Esophagus muscularis mucosa (tissue), 4 donors: ENCODE measurements around the gene GPR68. TPM values are rescaled to one million over a fixed set of nuclear protein-coding genes. Genes with fewer than 3 reads are reported as not detected.

Source experiments
- DNase-seq: peaks from one replicate; pipeline ENCODE4 v3.0.0-alpha.2; 2017; ENCODE audit errors: extremely low spot score
- H3K27ac ChIP-seq, 4 donors: fragments of 200-600 bp; sonication (generic); replicated peaks in 1 of 4; 1 replicate in 3 of 4; 2 replicates in 1 of 4; pipeline ENCODE4 v1.5.1; 2016 to 2019; ENCODE audit warnings: mild to moderate bottlenecking in 1 of 4
- H3K27me3 ChIP-seq, 4 donors: fragments of 200-600 bp; sonication (generic); one replicate each; pipeline versions ENCODE4 v1.5.1 to v1.6.0; 2016 to 2019
- H3K36me3 ChIP-seq, 4 donors: fragments of 200-600 bp; sonication (generic); one replicate each; pipeline ENCODE4 v1.5.1; 2016 to 2019
- H3K4me1 ChIP-seq, 4 donors: fragments of 200-600 bp; sonication (generic); one replicate each; pipeline ENCODE4 v1.5.1; 2016 to 2019
- H3K4me3 ChIP-seq, 4 donors: fragments of 200-600 bp; sonication (generic); 1 replicate in 2 of 4; 2 replicates in 2 of 4; pipeline ENCODE4 v1.5.1; 2016 to 2019; ENCODE audit warnings: mild to moderate bottlenecking in 4 of 4, moderate library complexity in 1 of 4
- H3K9me3 ChIP-seq, 4 donors: fragments of 200-600 bp; sonication (generic); 1 replicate in 3 of 4; 2 replicates in 1 of 4; pipeline ENCODE4 v1.5.1; 2016 to 2019
- CTCF ChIP-seq, 3 experiments: fragments of 200-600 bp in 2 of 3; fragments of 450-650 bp in 1 of 3; sonication (generic) in 2 of 3; IDR thresholded peaks; one replicate each; pipeline ENCODE4 v1.5.1; 2017 to 2019; ENCODE audit warnings: antibody characterized with exemption in 3 of 3, mild to moderate bottlenecking in 2 of 3, moderate library complexity in 1 of 3
- EP300 ChIP-seq: sonication (generic); formaldehyde crosslinking; IDR thresholded peaks from one replicate; pipeline ENCODE4 v1.6.1; 2017; ENCODE audit warnings: antibody characterized with exemption
- POLR2A ChIP-seq: fragments of 450-650 bp; IDR thresholded peaks from one replicate; pipeline ENCODE4 v1.6.1; 2017; ENCODE audit warnings: antibody characterized with exemption, moderate library complexity, mild to moderate bottlenecking, low read depth
- POLR2AphosphoS5 ChIP-seq, 2 donors: sonication (generic); formaldehyde crosslinking; IDR thresholded peaks; one replicate each; pipeline ENCODE4 v1.6.1; 2017; ENCODE audit warnings: antibody characterized with exemption in 2 of 2
- WGBS: methylation state at CpG from one replicate; pipeline ENCODE4 v1.1.5; 2018; 5-methylcytosine and 5-hydroxymethylcytosine counted together
- intact Hi-C: fragments of 100-400 bp; cut with DNase I; formaldehyde crosslinking; loops from one replicate; pipeline ENCODE4 v1.15.1; 2023
- total RNA-seq, 4 donors: library from RNA; depleted of rRNA; stranded (reverse); fragments of >200 nt; gene quantifications; one replicate each; pipeline versions ENCODE4 v1.1.0 to v1.2.1, GENCODE V29; 2016

GPR68 gene
- total RNA-seq, 4 donors from 2014 or later: 1.3 to 9.1 (median 5.4) TPM

DNA sequence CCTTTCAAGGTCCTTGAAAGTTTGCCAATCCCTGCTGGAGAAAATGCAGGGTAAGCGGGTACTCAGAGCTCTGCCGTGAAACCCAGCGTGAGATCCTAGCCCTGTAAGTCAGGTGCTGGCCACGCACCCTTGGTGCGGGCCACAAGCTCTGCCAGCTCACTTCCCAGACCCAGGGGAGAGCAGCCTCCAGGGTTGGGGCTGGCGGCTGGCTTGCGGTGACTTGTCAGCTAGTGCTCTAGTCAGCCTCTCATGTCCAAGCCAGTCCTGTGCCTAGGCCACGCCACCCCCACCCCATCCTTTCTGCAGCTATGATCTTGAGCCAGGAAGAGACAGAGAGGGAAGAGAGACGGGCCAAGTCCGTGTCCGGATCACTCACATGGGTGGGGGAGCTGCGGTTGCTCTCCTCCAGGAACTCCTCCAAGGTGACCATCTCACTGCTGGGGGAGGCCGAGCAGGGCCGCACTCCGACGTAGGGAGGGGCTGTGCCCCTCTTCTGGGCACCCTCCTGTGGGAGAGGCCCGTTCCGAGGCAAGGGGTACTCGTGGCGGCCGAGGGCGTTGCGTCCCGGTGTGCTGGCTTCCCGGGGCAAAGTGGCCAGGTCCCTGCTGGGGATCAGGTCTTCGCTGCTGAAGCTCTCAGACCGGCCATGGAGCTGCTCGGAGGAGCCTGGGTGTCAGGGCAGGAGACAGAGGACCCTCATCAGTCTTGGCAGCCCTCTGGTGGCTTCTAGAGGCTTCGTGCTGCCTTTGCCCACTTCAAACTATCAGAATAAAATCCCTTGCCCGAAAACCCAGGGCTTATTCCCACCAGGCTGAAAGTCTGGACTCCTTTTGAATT, 33.3 kb upstream of the GPR68 start:
- no peaks in the 10 kb centered on the region for H3K27me3 ChIP-seq
- H3K36me3 ChIP-seq: peaks cover 0 to 43% (median 11%) of the 10 kb centered on the region in 4 donors
- WGBS: 71% methylated on average over 26 of the region's 30 CpGs
- no peaks in the 10 kb centered on the region for H3K4me1 ChIP-seq
- DNase-seq: no peak
- TF ChIP-seq CTCF (IDR thresholded peaks at IDR 0.05) (no peak), POLR2AphosphoS5 (IDR thresholded peaks at IDR 0.05) (no peak)
- no peak overlapping the region for H3K27ac ChIP-seq
- intact Hi-C loops: no loop called here
- H3K9me3 ChIP-seq: no peaks in the 10 kb centered on the region
- no peak overlapping the region for H3K4me3 ChIP-seq

DNA sequence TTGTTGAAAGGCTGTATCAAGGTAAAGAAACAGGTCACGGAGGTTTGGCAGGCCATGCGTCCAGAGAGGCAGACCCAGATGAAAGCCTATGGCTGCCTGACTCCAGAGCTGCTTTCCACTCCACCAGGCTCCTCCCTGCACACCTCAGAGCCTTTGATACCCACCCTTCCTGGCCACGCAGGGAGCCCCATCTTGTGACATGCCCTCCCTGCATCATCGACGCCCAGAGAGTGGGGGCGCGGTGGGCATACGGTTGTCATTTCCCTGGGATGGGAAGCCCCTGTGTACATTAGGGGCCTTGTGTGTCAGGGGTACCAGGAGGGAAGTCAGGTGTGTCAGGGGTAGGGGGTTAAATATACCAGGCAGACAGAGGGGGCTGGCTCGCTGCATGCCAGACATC, 30.3 kb upstream of the GPR68 start:
- intact Hi-C loops: no loop called here
- no peaks in the 10 kb centered on the region for H3K9me3 ChIP-seq
- peaks cover 0 to 4% (median 2%) of the 10 kb centered on the region in 4 donors for H3K4me1 ChIP-seq
- H3K36me3 ChIP-seq: peaks cover 0 to 37% (median 11%) of the 10 kb centered on the region in 4 donors
- H3K27me3 ChIP-seq: no peaks in the 10 kb centered on the region
- TF ChIP-seq POLR2A (no peak), POLR2AphosphoS5 (IDR thresholded peaks at IDR 0.05) (no peak), CTCF (IDR thresholded peaks at IDR 0.05) (no peak), EP300 (no peak)
- H3K27ac ChIP-seq: no peak overlapping the region
- no peak for DNase-seq
- H3K4me3 ChIP-seq: no peak overlapping the region
- WGBS: 90% methylated on average over 7 of the region's 9 CpGs

DNA sequence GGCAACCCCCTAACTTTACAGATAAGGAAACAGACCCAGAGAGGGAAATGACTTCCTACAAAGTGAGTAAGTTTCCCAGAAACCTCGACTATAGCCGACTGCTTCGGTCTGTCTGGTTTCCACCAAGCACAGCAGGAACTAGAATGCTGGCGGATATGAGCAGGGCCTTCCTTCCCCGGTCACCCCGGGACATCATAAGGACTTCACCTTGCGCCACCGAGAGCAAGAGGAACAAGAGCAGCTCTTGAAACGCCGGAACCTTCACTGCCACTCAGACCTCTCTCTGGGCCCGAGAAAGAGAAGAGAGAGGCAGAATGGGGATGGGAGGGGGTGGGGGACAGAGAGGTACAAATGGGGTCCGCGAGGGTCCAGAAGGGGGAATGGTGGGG, 29.4 kb upstream of the GPR68 start:
- Histone ChIP-seq H3K9me3 (no peaks in the 10 kb centered on the region), H3K36me3 (peaks cover 0 to 30% (median 11%) of the 10 kb centered on the region in 4 donors), H3K4me1 (peaks cover 0 to 13% (median 9%) of the 10 kb centered on the region in 4 donors), H3K4me3 (no peak overlapping the region), H3K27me3 (no peaks in the 10 kb centered on the region), H3K27ac (no peak overlapping the region)
- intact Hi-C loops: no loop called here
- whole genome bisulfite sequencing: 92% methylated on average over 13 of the region's 13 CpGs
- TF ChIP-seq CTCF (IDR thresholded peaks at IDR 0.05): no peak
- TF ChIP-seq POLR2A: no peak
- no peak for TF ChIP-seq POLR2AphosphoS5 (IDR thresholded peaks at IDR 0.05)
- TF ChIP-seq EP300: no peak
- no peak for DNase-seq

DNA sequence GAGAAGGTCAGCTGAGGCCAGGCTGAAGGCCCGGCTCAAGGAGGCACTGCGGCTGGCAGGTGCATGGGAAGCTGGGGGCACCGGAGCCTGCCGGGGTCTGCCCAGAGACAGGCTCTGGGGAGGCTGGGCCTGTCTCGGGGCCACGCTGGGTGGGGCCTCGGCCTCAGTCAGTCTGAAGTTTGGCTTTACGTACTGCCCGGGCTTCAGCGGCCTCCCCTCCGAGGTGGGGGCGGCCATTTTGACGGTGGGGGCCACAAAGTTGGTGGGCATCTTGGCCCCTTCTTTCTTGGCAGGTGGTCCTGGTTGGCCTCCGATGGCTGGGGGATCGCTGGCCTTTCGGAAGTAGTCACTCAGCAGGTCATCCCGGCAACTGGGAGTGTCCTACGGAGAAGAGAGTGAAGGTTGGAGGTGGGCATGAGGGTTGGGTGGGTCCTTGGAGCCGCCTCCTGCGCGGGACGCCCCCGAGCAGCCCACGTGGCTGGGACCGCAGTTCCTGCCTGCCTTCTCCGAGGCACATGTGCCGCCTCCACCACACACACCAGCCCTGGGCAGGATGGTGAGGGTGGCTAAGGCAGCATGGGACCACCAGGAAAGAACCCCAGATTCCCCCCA, 28.9 kb upstream of the GPR68 start:
- TF ChIP-seq EP300 (no peak), POLR2AphosphoS5 (IDR thresholded peaks at IDR 0.05) (no peak), POLR2A (no peak), CTCF (IDR thresholded peaks at IDR 0.05) (no peak)
- no peak overlapping the region for H3K4me3 ChIP-seq
- intact Hi-C loops: no loop called here
- peaks cover 0 to 27% (median 11%) of the 10 kb centered on the region in 4 donors for H3K36me3 ChIP-seq
- H3K9me3 ChIP-seq: no peaks in the 10 kb centered on the region
- no peaks in the 10 kb centered on the region for H3K27me3 ChIP-seq
- H3K27ac ChIP-seq: no peak overlapping the region
- DNase-seq: no peak
- H3K4me1 ChIP-seq: peaks cover 0 to 15% (median 9%) of the 10 kb centered on the region in 4 donors
- 98% methylated on average over 16 of the region's 27 CpGs for WGBS
